Hepatocyte (in vitro differentiated cells): Measurements from ENCODE around the gene APEH. TPM values are rescaled to one million over a fixed set of nuclear protein-coding genes. Genes with fewer than 3 reads are reported as not detected.

Source experiments
- DNase-seq: peaks from one replicate; pipeline ENCODE4 v3.0.0-alpha.2; 2016; ENCODE audit warnings: low spot score
- H2AFZ ChIP-seq: fragments of 200-600 bp; sonication (generic); 2 replicates; pipeline ENCODE4 v1.6.0; 2016; ENCODE audit warnings: antibody characterized with exemption, mild to moderate bottlenecking
- H3K27ac ChIP-seq: fragments of 200-600 bp; sonication (generic); 2 replicates; pipeline ENCODE4 v1.5.1; 2016; ENCODE audit warnings: mild to moderate bottlenecking
- H3K27me3 ChIP-seq: fragments of 200-600 bp; sonication (generic); 2 replicates; pipeline ENCODE4 v1.6.1; 2016
- H3K36me3 ChIP-seq: fragments of 200-600 bp; sonication (generic); replicated peaks from 2 replicates; pipeline ENCODE4 v1.5.1; 2016; ENCODE audit warnings: low read depth; ENCODE audit not compliant: insufficient read depth
- H3K4me1 ChIP-seq: fragments of 200-600 bp; sonication (generic); 2 replicates; pipeline ENCODE4 v1.5.1; 2016; ENCODE audit warnings: mild to moderate bottlenecking, moderate library complexity; ENCODE audit not compliant: insufficient read depth
- H3K4me2 ChIP-seq: fragments of 200-600 bp; sonication (generic); 2 replicates; pipeline ENCODE4 v1.6.0; 2016
- H3K4me3 ChIP-seq: fragments of 200-600 bp; sonication (generic); 2 replicates; pipeline ENCODE4 v1.5.1; 2016; ENCODE audit warnings: mild to moderate bottlenecking
- H3K79me2 ChIP-seq: fragments of 200-600 bp; sonication (generic); 2 replicates; pipeline ENCODE4 v1.6.0; 2017; ENCODE audit warnings: mild to moderate bottlenecking
- H3K9me2 ChIP-seq: fragments of 200-600 bp; sonication (generic); replicated peaks from 2 replicates; pipeline ENCODE4 v1.6.0; 2017; ENCODE audit warnings: mild to moderate bottlenecking; ENCODE audit not compliant: insufficient read depth
- H3K9me3 ChIP-seq: fragments of 200-600 bp; sonication (generic); 2 replicates; pipeline ENCODE4 v1.5.1; 2016; ENCODE audit warnings: low read depth, mild to moderate bottlenecking
- H4K20me1 ChIP-seq: fragments of 200-600 bp; sonication (generic); 2 replicates; pipeline ENCODE4 v1.6.0; 2016; ENCODE audit warnings: mild to moderate bottlenecking; ENCODE audit not compliant: insufficient read depth, poor library complexity, severe bottlenecking
- CTCF ChIP-seq: fragments of 200-600 bp; sonication (generic); IDR thresholded peaks from 2 replicates; pipeline ENCODE4 v1.5.1; 2016; ENCODE audit warnings: antibody characterized with exemption, mild to moderate bottlenecking; ENCODE audit not compliant: poor library complexity
- EZH2 ChIP-seq: fragments of 200-600 bp; sonication (generic); IDR thresholded peaks from 2 replicates; pipeline ENCODE4 v1.6.1; 2016; ENCODE audit warnings: antibody characterized with exemption, mild to moderate bottlenecking, borderline replicate concordance
- EZH2phosphoT487 ChIP-seq: fragments of 200-600 bp; sonication (generic); IDR thresholded peaks from one replicate; pipeline ENCODE4 v1.6.1; 2018; ENCODE audit warnings: antibody characterized with exemption, mild to moderate bottlenecking, low read depth, moderate library complexity; ENCODE audit not compliant: unreplicated experiment, severe bottlenecking
- WGBS: methylation state at CpG from one replicate; pipeline ENCODE4 v1.1.6; 2016; ENCODE audit warnings: low lambda C conversion rate; ENCODE audit errors: missing lambda C conversion rate; 5-methylcytosine and 5-hydroxymethylcytosine counted together
- polyA plus RNA-seq: library from polyadenylated mRNA; unstranded; fragments of >200 nt; fragmentation: Nextera tagmentation; extraction: Ambion mirVana; gene quantifications from 2 replicates; pipeline ENCODE4 v1.2.1, GENCODE V29; 2016
- total RNA-seq: library from RNA; depleted of rRNA; stranded (reverse); fragments of >200 nt; gene quantifications from 2 replicates; pipeline ENCODE4 v1.2.3, GENCODE V29; 2014

APEH gene
- total and polyA plus RNA-seq, 2 experiments from 2014 or later = 120 to 148 TPM

- Histone ChIP-seq H2AFZ (no peak overlapping the region), H3K4me2 (no peak overlapping the region), H3K79me2 (no peaks in the 10 kb centered on the region), H3K9me2 (no peaks in the 10 kb centered on the region), H3K36me3 (no peaks in the 10 kb centered on the region), H3K27me3 (no peaks in the 10 kb centered on the region), H3K27ac (no peak overlapping the region), H4K20me1 (no peaks in the 10 kb centered on the region), H3K4me1 (peaks cover 4% of the 10 kb centered on the region), H3K4me3 (no peak overlapping the region), H3K9me3 (no peaks in the 10 kb centered on the region)
- 87% methylated on average over 8 of the region's 8 CpGs for WGBS
- TF ChIP-seq CTCF (no peak), EZH2phosphoT487 (no peak), EZH2 (no peak)
- no peak for DNase-seq
Observed at GRCh38 chr3:49644684-49645083, 29.5 kb upstream of the APEH start.

GRCh38 chr3:49646236-49646635 lies 27.9 kb upstream of the APEH start:
- Histone ChIP-seq H3K9me3 (no peaks in the 10 kb centered on the region), H3K36me3 (no peaks in the 10 kb centered on the region), H2AFZ (no peak overlapping the region), H3K4me2 (no peak overlapping the region), H3K27me3 (no peaks in the 10 kb centered on the region), H3K79me2 (no peaks in the 10 kb centered on the region), H3K4me3 (no peak overlapping the region), H3K4me1 (peaks cover 4% of the 10 kb centered on the region), H3K9me2 (no peaks in the 10 kb centered on the region), H4K20me1 (no peaks in the 10 kb centered on the region), H3K27ac (no peak overlapping the region)
- WGBS = 82% methylated on average over 3 of the region's 3 CpGs
- TF ChIP-seq EZH2phosphoT487 = no peak
- TF ChIP-seq CTCF = no peak
- no peak for TF ChIP-seq EZH2
- no peak for DNase-seq

- H3K9me3 ChIP-seq = no peaks in the 10 kb centered on the region
- H3K36me3 ChIP-seq = no peaks in the 10 kb centered on the region
- no peak overlapping the region for H3K4me2 ChIP-seq
- no peaks in the 10 kb centered on the region for H3K9me2 ChIP-seq
- no peaks in the 10 kb centered on the region for H3K79me2 ChIP-seq
- H3K4me1 ChIP-seq = peaks cover 4% of the 10 kb centered on the region
- H4K20me1 ChIP-seq = no peaks in the 10 kb centered on the region
- H3K4me3 ChIP-seq = no peak overlapping the region
- no peak overlapping the region for H2AFZ ChIP-seq
- TF ChIP-seq EZH2phosphoT487 (no peak), EZH2 (no peak), CTCF (no peak)
- H3K27ac ChIP-seq = no peak overlapping the region
- H3K27me3 ChIP-seq = no peaks in the 10 kb centered on the region
- peak; percentile 40 for DNase-seq
- 70% methylated on average over 2 of the region's 2 CpGs for WGBS
Observed at GRCh38 chr3:49647741-49648140, 26.4 kb upstream of the APEH start.
